Lower leg skin (tissue), 3 donors: ENCODE data around the gene DENND1A.

Experiments
- CTCF ChIP-seq, 3 donors: fragments of 450-650 bp; IDR thresholded peaks; one replicate each; pipeline ENCODE4 v1.5.1; 2016; ENCODE audit warnings: antibody characterized with exemption in 3 of 3, mild to moderate bottlenecking in 3 of 3, moderate library complexity in 2 of 3
- POLR2A ChIP-seq, 2 donors: fragments of 450-650 bp; IDR thresholded peaks; one replicate each; pipeline ENCODE4 v1.6.1; 2016 to 2017; ENCODE audit warnings: antibody characterized with exemption in 2 of 2, mild to moderate bottlenecking in 1 of 2, moderate library complexity in 1 of 2

- no peak for TF ChIP-seq POLR2A (IDR thresholded peaks at IDR 0.05)
- TF ChIP-seq CTCF (IDR thresholded peaks at IDR 0.05): no peak
Observed at GRCh38 chr9:123345567-123345955, 584.4 kb downstream of the DENND1A start.
